Sigmoid colon (tissue), 7 donors: ENCODE results near the gene PRKN. TPM values are rescaled to one million over a fixed set of nuclear protein-coding genes. Genes with fewer than 3 reads are reported as not detected.

Experiments used
- DNase-seq: peaks from one replicate; pipeline ENCODE4 v3.0.0-alpha.2; 2019
- H3K27ac ChIP-seq, 4 donors: fragments of 200-600 bp; sonication (generic); one replicate each; pipeline ENCODE4 v1.5.1; 2016 to 2019; ENCODE audit warnings: mild to moderate bottlenecking in 1 of 4
- H3K27me3 ChIP-seq, 3 donors: fragments of 200-600 bp; sonication (generic); one replicate each; pipeline ENCODE4 v1.5.1; 2019; ENCODE audit warnings: mild to moderate bottlenecking in 1 of 3
- H3K36me3 ChIP-seq, 4 donors: fragments of 200-600 bp; sonication (generic); one replicate each; pipeline ENCODE4 v1.5.1; 2016 to 2019
- H3K4me1 ChIP-seq, 4 donors: fragments of 200-600 bp; sonication (generic); one replicate each; pipeline ENCODE4 v1.5.1; 2017 to 2019
- H3K4me3 ChIP-seq, 4 donors: fragments of 200-600 bp; sonication (generic); one replicate each; pipeline ENCODE4 v1.5.1; 2017 to 2019; ENCODE audit warnings: mild to moderate bottlenecking in 2 of 4, moderate library complexity in 1 of 4
- H3K9me3 ChIP-seq, 4 donors: fragments of 200-600 bp in 3 of 4; sonication (generic) in 3 of 4; one replicate each; pipeline versions ENCODE4 v1.5.1 to v1.6.1; 2013 to 2019
- CTCF ChIP-seq, 4 experiments: fragments of 450-650 bp in 3 of 4; fragments of 200-600 bp in 1 of 4; IDR thresholded peaks; one replicate each; pipeline ENCODE4 v1.5.1; 2016 to 2019; ENCODE audit warnings: antibody characterized with exemption in 4 of 4, mild to moderate bottlenecking in 3 of 4, moderate library complexity in 2 of 4
- EP300 ChIP-seq, 4 donors: sonication (generic); formaldehyde crosslinking; IDR thresholded peaks; one replicate each; pipeline ENCODE4 v1.6.1; 2017; ENCODE audit warnings: antibody characterized with exemption in 4 of 4
- POLR2A ChIP-seq, 2 donors: fragments of 450-650 bp; IDR thresholded peaks; one replicate each; pipeline ENCODE4 v1.6.1; 2016; ENCODE audit warnings: antibody characterized with exemption in 2 of 2, mild to moderate bottlenecking in 2 of 2, moderate library complexity in 2 of 2
- POLR2AphosphoS5 ChIP-seq, 4 donors: sonication (generic); formaldehyde crosslinking; IDR thresholded peaks; one replicate each; pipeline ENCODE4 v1.6.1; 2017; ENCODE audit warnings: antibody characterized with exemption in 4 of 4
- WGBS, 2 donors: extraction: QIAGEN DNeasy Blood & Tissue Kit; methylation state at CpG; one replicate each; pipeline ENCODE4 v1.1.7; 2013; 5-methylcytosine and 5-hydroxymethylcytosine counted together
- intact Hi-C: fragments of 100-400 bp; cut with DNase I; formaldehyde crosslinking; loops from one replicate; pipeline ENCODE4 v1.15.1; 2023
- polyA plus RNA-seq, 3 donors: library from polyadenylated mRNA; stranded (reverse); fragments of 200-250 nt; gene quantifications; one replicate each; pipeline ENCODE4 v1.2.3, GENCODE V29; 2013
- total RNA-seq, 4 donors: library from RNA; depleted of rRNA; stranded (reverse); fragments of >200 nt; gene quantifications; one replicate each; pipeline ENCODE4 v1.1.0, GENCODE V29; 2016
- donor health status: healthy with polysubstance abuse.
- donor health status: Bipolar disorder and iron deficiency.
- donor health status: healthy.

PRKN gene
- total and polyA plus RNA-seq, 7 donors, result 0.38 to 173 (median 9.7) TPM

- TF ChIP-seq POLR2A (IDR thresholded peaks at IDR 0.05) (no peak), POLR2AphosphoS5 (IDR thresholded peaks at IDR 0.05) (no peak), CTCF (IDR thresholded peaks at IDR 0.05) (no peak), EP300 (IDR thresholded peaks at IDR 0.05) (no peak)
- H3K4me1 ChIP-seq, result no peaks in the 10 kb centered on the region
- no peak overlapping the region for H3K4me3 ChIP-seq
- H3K27me3 ChIP-seq, result no peaks in the 10 kb centered on the region
- intact Hi-C loops, result no loop called here
- no peak for DNase-seq
- H3K36me3 ChIP-seq, result no peaks in the 10 kb centered on the region
- WGBS, 2 donors, result 87 to 92% methylated on average over 5 of the region's 5 CpGs
- no peaks in the 10 kb centered on the region for H3K9me3 ChIP-seq
- H3K27ac ChIP-seq, result no peak overlapping the region
Measured at GRCh38 chr6:162270966-162271365, 456.6 kb downstream of the PRKN start.

GRCh38 chr6:162267641-162268040 lies 459.9 kb downstream of the PRKN start:
- no peak for DNase-seq
- H3K4me3 ChIP-seq, result no peak overlapping the region
- intact Hi-C loops, result no loop called here
- TF ChIP-seq CTCF (IDR thresholded peaks at IDR 0.05), result no peak
- TF ChIP-seq EP300 (IDR thresholded peaks at IDR 0.05), result no peak
- TF ChIP-seq POLR2A (IDR thresholded peaks at IDR 0.05), result no peak
- TF ChIP-seq POLR2AphosphoS5 (IDR thresholded peaks at IDR 0.05), result no peak
- no peak overlapping the region for H3K27ac ChIP-seq
- H3K9me3 ChIP-seq, result no peaks in the 10 kb centered on the region
- H3K27me3 ChIP-seq, result no peaks in the 10 kb centered on the region
- 81 to 90% methylated on average over 2 of the region's 2 CpGs for WGBS, 2 donors
- H3K4me1 ChIP-seq, result no peaks in the 10 kb centered on the region
- no peaks in the 10 kb centered on the region for H3K36me3 ChIP-seq

- no peaks in the 10 kb centered on the region for H3K4me1 ChIP-seq
- no peaks in the 10 kb centered on the region for H3K9me3 ChIP-seq
- H3K27ac ChIP-seq, result no peak overlapping the region
- WGBS, 2 donors, result 79 to 90% methylated on average over 4 of the region's 4 CpGs
- H3K27me3 ChIP-seq, result no peaks in the 10 kb centered on the region
- no peak for DNase-seq
- no peak overlapping the region for H3K4me3 ChIP-seq
- TF ChIP-seq POLR2AphosphoS5 (IDR thresholded peaks at IDR 0.05), result no peak
- no peak for TF ChIP-seq CTCF (IDR thresholded peaks at IDR 0.05)
- no peak for TF ChIP-seq POLR2A (IDR thresholded peaks at IDR 0.05)
- no peak for TF ChIP-seq EP300 (IDR thresholded peaks at IDR 0.05)
- no peaks in the 10 kb centered on the region for H3K36me3 ChIP-seq
- intact Hi-C loops, result no loop called here
Measured at GRCh38 chr6:162267126-162267525, 460.4 kb downstream of the PRKN start.

- TF ChIP-seq POLR2AphosphoS5 (IDR thresholded peaks at IDR 0.05) (no peak), POLR2A (IDR thresholded peaks at IDR 0.05) (no peak), EP300 (IDR thresholded peaks at IDR 0.05) (no peak), CTCF (IDR thresholded peaks at IDR 0.05) (no peak)
- H3K36me3 ChIP-seq, result no peaks in the 10 kb centered on the region
- intact Hi-C loops, result no loop called here
- H3K4me3 ChIP-seq, result no peak overlapping the region
- no peak overlapping the region for H3K27ac ChIP-seq
- DNase-seq, result no peak
- no peaks in the 10 kb centered on the region for H3K27me3 ChIP-seq
- no peaks in the 10 kb centered on the region for H3K9me3 ChIP-seq
- WGBS, 2 donors, result 89 to 91% methylated on average over 6 of the region's 6 CpGs
- no peaks in the 10 kb centered on the region for H3K4me1 ChIP-seq
Measured at GRCh38 chr6:162264581-162264980, 463.0 kb downstream of the PRKN start.

GRCh38 chr6:162262466-162263196 lies 464.9 kb downstream of the PRKN start:
- Histone ChIP-seq H3K4me3 (no peak overlapping the region), H3K4me1 (no peaks in the 10 kb centered on the region), H3K27ac (no peak overlapping the region), H3K9me3 (no peaks in the 10 kb centered on the region), H3K27me3 (no peaks in the 10 kb centered on the region), H3K36me3 (no peaks in the 10 kb centered on the region)
- no peak for DNase-seq
- WGBS, 2 donors, result 90 to 93% methylated on average over 15 of the region's 15 CpGs
- intact Hi-C loops, result no loop called here
- no peak for TF ChIP-seq EP300 (IDR thresholded peaks at IDR 0.05)
- no peak for TF ChIP-seq POLR2AphosphoS5 (IDR thresholded peaks at IDR 0.05)
- TF ChIP-seq CTCF (IDR thresholded peaks at IDR 0.05), result no peak
- no peak for TF ChIP-seq POLR2A (IDR thresholded peaks at IDR 0.05)
